ENCODE results near the gene POLN. TPM values are rescaled to one million over a fixed set of nuclear protein-coding genes. Genes with fewer than 3 reads are reported as not detected.
A peak's percentile ranks its signal among the peaks of the same experiment; 100 is the strongest.

The POLN gene
- polyA plus RNA-seq, 2 of the 4 experiments (the other 2 are of a cell fraction) = 2.4 to 2.9 TPM

GRCh38 chr4:2284161-2284933 lies 42.4 kb upstream of the POLN start:
- Histone ChIP-seq H3K4me2 (no peak overlapping the region), H3K4me1 (no peaks in the 10 kb centered on the region), H3K27ac (no peak overlapping the region), H3K4me3 (no peak overlapping the region), H3K9me3 (no peaks in the 10 kb centered on the region)
- no peak for TF ChIP-seq HES2 (IDR thresholded peaks at IDR 0.05)
- TF ChIP-seq E2F6 (IDR thresholded peaks at IDR 0.05; ENCODE audit: borderline replicate concordance, low read depth) = no peak
- TF ChIP-seq POLR2A (IDR thresholded peaks at IDR 0.05; ENCODE audit: low read length) = no peak
- TF ChIP-seq FOSL2 (IDR thresholded peaks at IDR 0.05) = no peak
- TF ChIP-seq FOSL2 (CRISPR knock-in tag; IDR thresholded peaks at IDR 0.05) = no peak
- no peak for TF ChIP-seq ELK1 (IDR thresholded peaks at IDR 0.05; ENCODE audit: low read depth, low read length)
- TF ChIP-seq ZC3H11A (IDR thresholded peaks at IDR 0.05) = no peak
- no peak for TF ChIP-seq HEYL (CRISPR knock-in tag; IDR thresholded peaks at IDR 0.05)
- TF ChIP-seq REST (IDR thresholded peaks at IDR 0.05) = no peak
- TF ChIP-seq HOXA7 (CRISPR knock-in tag; IDR thresholded peaks at IDR 0.05) = no peak
- no peak for TF ChIP-seq CBX2 (IDR thresholded peaks at IDR 0.05; ENCODE audit: borderline replicate concordance, low read depth)
- TF ChIP-seq JUN (IDR thresholded peaks at IDR 0.05) = no peak
- ChIA-PET POLR2A (no interaction called here), CTCF (no interaction called here)
- FAIRE-seq (no peak), ATAC-seq (no peak), DNase-seq (ENCODE audit: low read depth in 1 of 2, low spot score in 1 of 2) (no peak)
- 90% methylated on average over 17 of the region's 23 CpGs for WGBS (ENCODE audit: missing lambda C conversion rate)

- FAIRE-seq = no peak
- POLR2A ChIA-PET = interaction anchor here (0.7 kb wide), 1 partner anchor 379 kb away, joined by 3 read pairs; no protein-coding TSS in a partner anchor
- no peak for TF ChIP-seq MAFK (IDR thresholded peaks at IDR 0.05; ENCODE audit: partially characterized antibody)
- Histone ChIP-seq H3K4me3 (no peak overlapping the region), H3K4me1 (no peaks in the 10 kb centered on the region), H3K9me3 (no peaks in the 10 kb centered on the region), H3K4me2 (no peak overlapping the region), H3K27ac (no peak overlapping the region)
- WGBS (ENCODE audit: missing lambda C conversion rate) = 51% methylated on average over 3 of the region's 3 CpGs
- ATAC-seq = no peak
- DNase-seq (ENCODE audit: low read depth in 1 of 2, low spot score in 1 of 2) = no peak
- CTCF ChIA-PET = interaction anchor here (1.0 kb wide), 1 partner anchor 179 kb away, joined by 3 read pairs; no protein-coding TSS in a partner anchor
Measured at GRCh38 chr4:2283199-2283711, 41.3 kb upstream of the POLN start.

GRCh38 chr4:2281575-2282343 lies 39.8 kb upstream of the POLN start:
- DNase-seq (ENCODE audit: low read depth in 1 of 2, low spot score in 1 of 2) (no peak), FAIRE-seq (no peak), ATAC-seq (peak; percentile 54 to 68; a peak in 4 of 6 replicates)
- WGBS (ENCODE audit: missing lambda C conversion rate) = 80% methylated on average over 9 of the region's 10 CpGs
- ChIA-PET CTCF (interaction anchor here (0.5 to 1.0 kb wide), 3 partner anchors 31 to 181 kb away, joined by 3 to 4 read pairs (median 3); no protein-coding TSS in a partner anchor), POLR2A (no interaction called here)
- Histone ChIP-seq H3K4me3 (no peak overlapping the region), H3K4me2 (no peak overlapping the region), H3K27ac (no peak overlapping the region), H3K9me3 (no peaks in the 10 kb centered on the region), H3K4me1 (no peaks in the 10 kb centered on the region)
- TF ChIP-seq RAD21 (conservative IDR thresholded peaks at IDR 0.05 in 1 of 2, IDR thresholded peaks at IDR 0.05 in 1 of 2) (peak in 1 of 2 experiments; percentile 17; a peak in 1 of 5 replicates), USF2 (IDR thresholded peaks at IDR 0.05) (no peak)
